Measurements from ENCODE around the gene CALN1.

CALN1 gene

GRCh38 chr7:72003236-72003635 is 408.9 kb downstream of the CALN1 start:
- H3K27ac ChIP-seq, result no peak overlapping the region
- no peak for TF ChIP-seq CTCF (conservative IDR thresholded peaks at IDR 0.05)
- TF ChIP-seq ZFX (IDR thresholded peaks at IDR 0.05), result no peak

GRCh38 chr7:71996141-71996540 is 416.0 kb downstream of the CALN1 start:
- no peak overlapping the region for H3K27ac ChIP-seq
- no peak for TF ChIP-seq ZFX (IDR thresholded peaks at IDR 0.05)
- no peak for TF ChIP-seq CTCF (conservative IDR thresholded peaks at IDR 0.05)

GRCh38 chr7:71995111-71995510 is 417.0 kb downstream of the CALN1 start:
- H3K27ac ChIP-seq, result no peak overlapping the region
- no peak for TF ChIP-seq ZFX (IDR thresholded peaks at IDR 0.05)
- TF ChIP-seq CTCF (conservative IDR thresholded peaks at IDR 0.05), result no peak

GRCh38 chr7:71991586-71991985 is 420.6 kb downstream of the CALN1 start:
- no peak for TF ChIP-seq ZFX (IDR thresholded peaks at IDR 0.05)
- TF ChIP-seq CTCF (conservative IDR thresholded peaks at IDR 0.05), result no peak
- H3K27ac ChIP-seq, result no peak overlapping the region

GRCh38 chr7:71990138-71990462 is 422.0 kb downstream of the CALN1 start:
- no peak for TF ChIP-seq ZFX (IDR thresholded peaks at IDR 0.05)
- no peak for TF ChIP-seq CTCF (conservative IDR thresholded peaks at IDR 0.05)
- no peak overlapping the region for H3K27ac ChIP-seq

GRCh38 chr7:71988201-71988600 is 423.9 kb downstream of the CALN1 start:
- H3K27ac ChIP-seq, result no peak overlapping the region

GRCh38 chr7:71987200-71987767 is 424.9 kb downstream of the CALN1 start:
- no peak overlapping the region for H3K27ac ChIP-seq
- TF ChIP-seq ZFX (IDR thresholded peaks at IDR 0.05) (no peak), CTCF (conservative IDR thresholded peaks at IDR 0.05) (no peak)

More at GRCh38 chr7:71988201-71988600, 423.9 kb downstream of the CALN1 start:
- no peak for TF ChIP-seq ZFX (IDR thresholded peaks at IDR 0.05)
- TF ChIP-seq CTCF (conservative IDR thresholded peaks at IDR 0.05), result no peak
